ENCODE data around the gene TRIM44.
"Not testable (repeated sequence)": the region's sequence is repeated elsewhere in the genome, so short reads cannot be mapped to it uniquely, and the experiment has no call there.

Gene TRIM44

GRCh38 chr11:35750981-35751663 is 88.5 kb downstream of the TRIM44 start:
- no peak for DNase-seq (ENCODE audit: low read depth in 3 of 3, low spot score in 1 of 3)

GRCh38 chr11:35751664-35752061 is 89.1 kb downstream of the TRIM44 start:
- DNase-seq (ENCODE audit: low read depth in 3 of 3, low spot score in 1 of 3), result no peak

- no peak for DNase-seq (ENCODE audit: low read depth in 3 of 3, low spot score in 1 of 3)
Measured at GRCh38 chr11:35752115-35752514, 89.5 kb downstream of the TRIM44 start.

- not testable (repeated sequence) for DNase-seq (ENCODE audit: low read depth in 3 of 3, low spot score in 1 of 3)
Measured at GRCh38 chr11:35753573-35753972, 91.0 kb downstream of the TRIM44 start.

GRCh38 chr11:35759951-35760350 is 97.4 kb downstream of the TRIM44 start:
- DNase-seq (ENCODE audit: low read depth in 3 of 3, low spot score in 1 of 3), result not testable (repeated sequence)

GRCh38 chr11:35761899-35762298 is 99.3 kb downstream of the TRIM44 start:
- DNase-seq (ENCODE audit: low read depth in 3 of 3, low spot score in 1 of 3), result no peak

- DNase-seq (ENCODE audit: low read depth in 3 of 3, low spot score in 1 of 3), result no peak
Measured at GRCh38 chr11:35763301-35763700, 100.7 kb downstream of the TRIM44 start.

GRCh38 chr11:35763765-35764164 is 101.2 kb downstream of the TRIM44 start:
- DNase-seq (ENCODE audit: low read depth in 3 of 3, low spot score in 1 of 3), result no peak

- no peak for DNase-seq (ENCODE audit: low read depth in 3 of 3, low spot score in 1 of 3)
Measured at GRCh38 chr11:35764417-35764816, 101.8 kb downstream of the TRIM44 start.

- DNase-seq (ENCODE audit: low read depth in 3 of 3, low spot score in 1 of 3), result no peak
Measured at GRCh38 chr11:35765211-35765610, 102.6 kb downstream of the TRIM44 start.

GRCh38 chr11:35766651-35767050 is 104.1 kb downstream of the TRIM44 start:
- no peak for DNase-seq (ENCODE audit: low read depth in 3 of 3, low spot score in 1 of 3)

GRCh38 chr11:35770425-35770824 is 107.8 kb downstream of the TRIM44 start:
- DNase-seq (ENCODE audit: low read depth in 3 of 3, low spot score in 1 of 3), result not testable (repeated sequence)

GRCh38 chr11:35771722-35772121 is 109.1 kb downstream of the TRIM44 start:
- DNase-seq (ENCODE audit: low read depth in 3 of 3, low spot score in 1 of 3), result no peak

GRCh38 chr11:35777241-35777640 is 114.7 kb downstream of the TRIM44 start:
- DNase-seq (ENCODE audit: low read depth in 3 of 3, low spot score in 1 of 3), result not testable (repeated sequence)

- not testable (repeated sequence) for DNase-seq (ENCODE audit: low read depth in 3 of 3, low spot score in 1 of 3)
Measured at GRCh38 chr11:35778943-35779342, 116.4 kb downstream of the TRIM44 start.

GRCh38 chr11:35779409-35779808 is 116.8 kb downstream of the TRIM44 start:
- no peak for DNase-seq (ENCODE audit: low read depth in 3 of 3, low spot score in 1 of 3)

GRCh38 chr11:35780951-35781860 is 118.6 kb downstream of the TRIM44 start:
- no peak for DNase-seq (ENCODE audit: low read depth in 3 of 3, low spot score in 1 of 3)

- no peak for DNase-seq (ENCODE audit: low read depth in 3 of 3, low spot score in 1 of 3)
Measured at GRCh38 chr11:35781861-35782470, 119.4 kb downstream of the TRIM44 start.

- no peak for DNase-seq (ENCODE audit: low read depth in 3 of 3, low spot score in 1 of 3)
Measured at GRCh38 chr11:35783809-35784208, 121.2 kb downstream of the TRIM44 start.

- no peak for DNase-seq (ENCODE audit: low read depth in 3 of 3, low spot score in 1 of 3)
Measured at GRCh38 chr11:35784699-35785098, 122.1 kb downstream of the TRIM44 start.

GRCh38 chr11:35785287-35786167 is 123.0 kb downstream of the TRIM44 start:
- DNase-seq (ENCODE audit: low read depth in 3 of 3, low spot score in 1 of 3), result no peak
